GM19240 (cell line): ENCODE results near the gene NEU3.
"Not testable (repeated sequence)": the region's sequence is repeated elsewhere in the genome, so short reads cannot be mapped to it uniquely, and the experiment has no call there.

ENCODE experiments used
- DNase-seq: peaks from one replicate; pipeline ENCODE4 v3.0.0; 2011; ENCODE audit warnings: low spot score; ENCODE audit not compliant: insufficient read length

The NEU3 gene

DNA sequence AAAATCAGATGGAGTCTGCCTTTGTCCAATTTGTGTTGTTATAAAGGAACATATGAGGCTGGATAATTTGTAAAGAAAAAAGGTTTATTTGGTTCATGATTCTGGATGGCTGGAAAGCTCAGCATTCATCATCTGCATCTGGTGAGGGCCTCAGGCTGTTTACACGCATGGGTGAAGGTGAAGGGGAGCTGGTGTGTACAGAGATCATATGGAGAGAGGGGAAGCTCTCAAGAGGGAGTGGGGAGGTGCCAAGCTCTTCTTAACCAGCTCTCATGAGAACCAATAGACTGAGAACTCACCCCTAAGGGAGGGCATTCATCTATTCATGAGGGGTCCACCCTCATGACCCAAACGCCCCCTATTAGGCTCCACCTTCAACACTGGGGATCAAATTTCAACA, 40.0 kb downstream of the NEU3 start:
- no peak for DNase-seq

DNA sequence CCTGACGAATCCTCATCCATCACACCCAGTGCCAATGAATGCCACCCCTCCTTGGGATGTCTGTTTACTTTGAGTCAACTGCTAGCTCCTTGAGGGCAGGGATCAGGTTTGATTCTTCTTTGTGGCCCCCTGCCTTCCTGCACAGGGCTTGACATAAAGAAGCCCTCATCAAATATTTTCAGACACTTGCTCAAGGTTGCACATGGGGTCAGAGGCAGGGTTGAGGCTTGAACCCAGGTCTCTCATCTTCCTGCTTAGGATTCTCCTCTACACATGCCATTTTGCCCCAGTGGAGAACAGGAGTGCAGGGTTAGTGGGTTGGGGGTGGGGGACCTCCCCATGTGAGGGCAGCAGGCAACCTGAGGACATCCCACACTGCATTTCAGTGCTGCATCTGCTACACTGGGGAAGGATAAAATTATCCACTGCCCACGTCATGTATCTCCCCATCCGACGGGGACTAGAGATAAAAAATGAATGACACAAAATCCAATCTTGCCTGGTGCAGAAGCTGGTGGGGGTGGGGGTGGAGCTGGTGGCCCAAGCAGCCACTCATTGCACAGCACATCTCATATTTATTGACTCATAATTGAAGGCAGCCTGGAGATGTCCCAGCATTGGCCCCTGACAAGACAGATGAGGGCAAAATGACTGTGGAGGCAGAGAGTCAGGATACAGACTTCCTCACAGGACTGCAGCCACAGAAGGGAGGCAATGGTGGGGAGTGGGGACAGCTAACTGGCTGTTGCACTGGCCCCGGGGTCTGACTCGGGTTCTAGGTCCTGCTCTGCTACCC, 41.3 kb downstream of the NEU3 start:
- DNase-seq, result no peak

DNA sequence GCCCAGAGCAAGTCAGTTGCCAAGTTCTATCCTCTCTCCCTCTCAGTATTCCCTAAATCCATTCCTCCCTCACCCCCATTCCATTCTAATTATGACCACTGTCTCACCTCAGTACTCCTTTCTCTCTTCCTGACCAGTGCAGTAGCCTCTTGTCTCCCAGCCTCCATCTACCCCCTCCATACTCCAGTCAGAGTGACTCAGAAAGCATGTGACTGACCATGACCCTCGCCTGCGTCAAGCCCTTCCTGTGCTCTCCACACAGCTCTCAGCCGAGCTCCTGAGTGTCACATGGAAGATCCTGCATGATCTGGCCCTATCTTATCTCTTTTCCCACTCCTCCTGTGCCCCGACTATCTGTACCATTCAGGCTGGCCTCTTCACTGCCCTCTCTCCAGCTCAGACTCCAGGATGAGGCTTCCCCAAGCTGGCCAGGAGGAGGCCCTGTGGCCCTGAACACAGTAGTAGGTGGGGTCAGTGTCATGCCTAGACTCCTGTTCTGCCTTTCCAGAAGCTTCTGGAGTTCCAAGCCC, 42.6 kb downstream of the NEU3 start:
- no peak for DNase-seq

DNA sequence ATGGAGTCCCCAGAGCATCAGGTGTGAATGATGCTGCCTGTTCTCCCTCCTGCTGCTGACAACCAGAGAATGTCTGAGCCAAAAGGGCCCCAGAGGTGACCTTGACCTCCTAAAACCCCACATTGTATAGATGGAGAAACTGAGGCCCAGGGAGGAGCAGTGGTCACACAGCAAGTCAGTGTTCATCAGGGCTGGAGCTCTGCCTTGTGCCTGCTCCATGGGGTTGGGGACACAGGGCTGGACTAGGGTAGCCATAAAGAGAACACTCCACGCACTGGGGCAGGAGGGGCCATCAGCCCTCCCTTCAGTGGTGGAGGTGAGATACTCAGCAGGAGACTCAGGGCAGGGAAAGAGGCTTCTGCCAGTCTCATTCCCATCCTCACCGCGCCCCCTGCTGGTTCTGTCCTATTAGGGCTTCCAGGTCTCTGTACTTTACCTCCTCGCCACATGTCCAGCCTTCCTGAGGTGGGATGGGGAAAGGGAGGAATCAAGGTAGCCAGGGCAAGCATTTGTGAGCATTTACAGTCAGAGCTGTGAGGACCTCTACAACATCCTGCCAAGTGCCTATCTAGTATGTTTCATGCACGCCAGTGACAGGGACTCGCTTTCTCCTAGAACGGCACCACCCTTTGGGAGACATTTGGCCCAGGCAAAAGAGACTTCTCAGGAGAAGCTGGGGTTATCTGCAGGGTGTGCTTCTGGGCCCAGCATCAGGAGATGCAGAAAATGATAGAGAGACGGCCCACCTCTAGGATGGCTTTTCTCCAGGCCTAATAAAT, 43.2 kb downstream of the NEU3 start:
- peak; percentile 32 for DNase-seq

DNA sequence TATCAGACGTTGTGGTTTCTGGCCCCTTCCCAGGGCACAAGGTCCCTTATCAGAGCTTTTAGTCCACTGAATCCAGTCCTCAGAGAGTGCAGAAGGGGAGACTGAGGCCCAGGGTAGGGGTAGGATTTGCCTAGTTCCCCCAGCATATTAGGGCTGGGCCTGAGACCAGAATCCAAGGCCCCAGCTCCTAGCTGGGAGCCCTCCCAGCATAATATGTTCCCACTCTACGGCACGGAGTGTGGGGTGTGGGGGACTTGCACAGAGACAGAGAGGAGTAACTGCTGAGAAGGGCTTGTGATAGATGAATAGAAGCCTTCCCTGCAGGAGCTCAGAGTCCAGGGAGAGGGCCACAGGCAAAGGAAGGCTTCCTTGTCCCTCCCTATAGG, 43.8 kb downstream of the NEU3 start:
- no peak for DNase-seq

DNA sequence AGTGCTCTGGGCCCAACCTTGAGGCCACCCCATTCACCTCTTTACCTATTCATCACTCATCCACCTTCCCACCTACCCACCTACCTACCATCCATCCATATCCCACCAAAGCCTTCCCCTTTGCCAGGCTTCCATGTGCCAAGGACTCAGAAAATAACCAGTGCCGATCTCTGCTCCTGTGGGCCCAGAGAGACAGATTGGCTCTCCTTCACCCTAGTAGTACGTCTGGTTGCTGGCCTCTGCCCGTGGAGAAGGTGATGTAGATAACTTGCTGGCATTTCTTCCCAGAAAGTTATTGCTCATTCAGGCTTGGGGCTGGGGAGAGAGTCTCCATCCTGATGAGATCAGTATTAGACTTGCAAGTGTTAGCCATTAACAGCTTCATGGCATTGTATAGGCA, 45.2 kb downstream of the NEU3 start:
- DNase-seq, result no peak

DNA sequence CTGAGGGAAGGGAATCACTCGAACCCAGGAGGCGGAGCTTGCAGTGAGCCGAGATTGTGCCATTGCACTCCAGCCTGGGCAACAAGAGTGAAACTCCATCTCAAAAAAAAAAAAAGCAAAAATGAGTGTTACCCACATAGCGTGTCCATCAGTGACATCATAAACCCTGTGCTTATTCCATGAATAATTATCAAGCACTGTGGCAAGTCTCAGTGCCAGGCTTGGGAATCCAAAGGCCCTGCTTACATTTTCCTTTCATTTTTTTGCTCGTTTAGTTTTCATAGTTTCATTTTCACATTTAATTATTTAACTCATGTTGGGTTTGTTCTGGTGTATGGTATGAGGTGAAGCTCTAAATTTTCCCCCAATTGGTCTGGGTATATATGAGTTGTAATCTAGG, 46.5 kb downstream of the NEU3 start:
- DNase-seq, result no peak

DNA sequence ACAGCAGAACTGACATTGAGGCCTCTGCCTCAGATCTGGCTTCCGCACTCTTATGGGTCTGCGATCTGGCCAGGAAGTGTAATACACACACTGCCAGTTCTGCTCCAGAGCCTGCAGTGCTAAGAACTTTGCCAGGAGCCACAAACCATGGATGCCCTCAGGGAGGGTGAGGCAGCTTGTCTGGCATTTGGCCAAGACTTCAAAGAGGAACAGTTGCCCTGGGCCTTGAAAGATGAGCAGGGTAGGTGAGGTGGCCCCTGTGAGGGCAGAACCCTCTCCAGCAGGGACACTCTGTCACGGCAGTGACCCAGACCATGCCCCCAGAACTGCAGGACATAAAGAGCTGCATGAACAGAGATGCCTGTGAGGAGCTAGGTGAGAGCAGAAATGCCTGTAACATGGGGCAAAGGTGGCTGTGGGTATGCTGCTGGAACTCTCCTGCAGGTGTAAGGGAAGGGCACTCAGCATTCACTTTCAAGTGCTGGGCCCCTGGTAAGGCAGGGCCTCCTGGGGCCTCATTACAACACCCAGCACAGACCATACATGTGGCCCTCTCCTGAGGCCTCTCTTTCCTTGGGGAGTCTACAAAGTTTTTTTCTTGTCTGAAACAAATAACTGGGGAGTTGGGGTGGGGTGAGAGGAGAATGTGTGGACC, 47.3 kb downstream of the NEU3 start:
- no peak for DNase-seq

DNA sequence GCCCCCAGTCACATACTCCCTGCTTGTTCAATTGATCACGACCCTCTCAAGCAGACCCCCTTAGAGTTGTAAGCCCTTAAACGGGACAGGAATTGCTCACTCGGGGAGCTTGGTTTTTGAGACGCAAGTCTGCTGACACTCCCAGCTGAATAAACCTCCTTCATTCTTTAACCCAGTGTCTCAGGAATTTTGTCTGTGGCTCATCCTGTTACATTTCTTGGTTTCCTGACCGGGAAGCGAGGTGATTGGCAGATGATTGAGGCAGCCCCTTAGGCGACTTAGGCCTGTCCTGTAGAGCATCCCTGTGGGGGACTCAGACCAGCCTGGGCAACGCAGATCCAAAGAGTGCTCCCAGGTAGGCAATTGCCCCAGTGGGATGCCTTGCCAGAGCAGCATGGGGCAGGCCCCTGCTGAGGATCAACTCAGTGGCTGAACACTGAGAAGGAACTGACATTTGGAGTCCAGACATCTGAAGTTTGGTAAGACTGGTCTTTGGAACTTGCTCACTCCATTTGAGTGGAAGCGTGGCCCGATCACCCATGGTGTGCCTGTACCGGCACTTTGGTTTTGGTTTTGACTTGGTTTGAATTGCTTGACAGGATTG, 51.5 kb downstream of the NEU3 start:
- no peak for DNase-seq

DNA sequence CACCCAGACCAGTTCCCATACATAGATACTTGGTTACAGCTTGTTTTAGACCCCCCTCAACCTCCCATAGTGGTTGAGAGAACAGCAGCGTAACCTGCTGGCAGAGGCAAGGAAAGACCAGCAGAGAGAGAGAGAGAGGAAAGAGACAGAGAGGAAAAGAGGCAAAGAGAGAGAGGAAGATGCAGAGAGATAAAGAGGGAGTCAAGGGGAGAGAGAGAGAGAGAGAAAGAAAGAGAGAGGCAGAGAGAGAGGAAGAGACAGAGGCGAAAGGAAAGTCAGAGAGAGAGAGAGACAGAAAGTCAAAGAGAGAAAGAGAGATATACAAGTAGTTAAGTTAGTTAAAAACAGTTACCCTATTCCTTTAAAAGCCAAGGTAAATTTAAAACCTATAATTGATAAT, 52.5 kb downstream of the NEU3 start:
- DNase-seq, result no peak

DNA sequence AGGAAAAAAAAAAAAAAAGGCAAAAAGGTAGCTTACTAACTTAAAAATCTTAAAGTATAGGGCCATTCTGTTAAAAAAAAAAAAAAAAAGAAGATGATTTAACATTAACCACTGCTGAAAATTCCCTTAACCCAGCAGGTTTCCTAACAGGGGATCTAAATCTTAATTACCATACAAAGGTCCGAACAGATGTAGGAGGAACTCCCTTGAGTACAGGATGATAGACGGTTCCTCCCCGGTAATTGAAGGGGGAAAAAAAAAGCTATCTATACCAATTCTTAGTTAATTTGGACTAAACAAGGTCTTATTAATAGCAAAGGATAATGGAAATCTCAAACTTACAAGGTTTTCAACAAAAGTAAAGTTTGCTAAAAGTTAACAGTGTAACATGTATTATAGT, 53.1 kb downstream of the NEU3 start:
- DNase-seq, result not testable (repeated sequence)

DNA sequence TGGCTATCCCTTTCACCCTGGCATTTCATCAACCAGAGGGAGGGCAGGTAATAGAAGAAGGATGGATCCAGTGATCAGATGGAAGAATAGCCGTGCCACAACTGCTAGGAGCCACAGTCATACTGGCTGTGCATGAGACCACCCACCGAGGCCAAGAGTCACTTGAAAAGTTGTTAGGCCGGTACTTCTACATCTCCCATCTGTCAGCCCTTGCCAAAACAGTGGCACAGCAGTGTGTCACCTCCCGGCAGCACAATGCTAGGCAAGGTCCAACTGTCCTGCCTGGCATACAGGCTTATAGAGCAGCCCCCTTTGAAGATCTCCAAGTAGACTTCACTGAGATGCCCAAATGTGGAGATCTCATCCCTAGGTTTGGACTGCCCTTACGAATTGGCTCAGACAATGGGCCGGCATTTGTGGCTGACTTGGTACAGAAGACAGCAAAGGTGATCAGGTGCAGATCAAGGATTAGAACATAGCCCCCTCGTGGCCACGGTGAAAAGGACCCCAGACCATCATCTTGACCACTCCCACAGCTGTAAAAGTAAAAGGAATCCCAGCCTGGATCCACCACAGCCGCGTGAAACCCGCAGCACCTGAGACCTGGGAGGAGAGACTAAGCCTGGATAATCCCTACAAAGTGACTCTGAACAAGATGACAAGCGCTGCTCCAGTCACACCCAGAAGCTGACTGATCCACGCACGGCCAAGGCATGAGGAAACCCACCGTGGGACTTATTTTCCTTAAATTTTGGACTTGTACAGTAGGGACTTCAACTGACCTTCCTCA, 55.8 kb downstream of the NEU3 start:
- DNase-seq, result not testable (repeated sequence)

DNA sequence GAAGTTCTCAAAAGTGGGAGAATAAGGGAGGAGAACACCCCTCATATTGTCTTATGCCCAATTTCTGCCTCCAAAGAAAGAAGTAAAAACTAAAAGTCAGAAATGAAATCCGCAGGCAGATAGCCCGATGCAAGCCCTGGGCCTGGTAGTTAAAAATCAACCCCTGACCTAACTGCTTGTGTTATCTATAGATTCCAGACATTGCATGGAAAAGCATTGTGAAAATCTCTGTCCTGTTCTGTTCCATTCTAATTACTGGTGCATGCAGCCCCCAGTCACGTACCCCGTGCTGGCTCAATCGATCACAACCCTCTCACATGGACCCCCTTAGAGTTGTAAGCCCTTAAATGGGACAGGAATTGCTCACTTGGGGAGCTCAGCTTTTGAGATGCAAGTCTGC, 57.9 kb downstream of the NEU3 start:
- not testable (repeated sequence) for DNase-seq

DNA sequence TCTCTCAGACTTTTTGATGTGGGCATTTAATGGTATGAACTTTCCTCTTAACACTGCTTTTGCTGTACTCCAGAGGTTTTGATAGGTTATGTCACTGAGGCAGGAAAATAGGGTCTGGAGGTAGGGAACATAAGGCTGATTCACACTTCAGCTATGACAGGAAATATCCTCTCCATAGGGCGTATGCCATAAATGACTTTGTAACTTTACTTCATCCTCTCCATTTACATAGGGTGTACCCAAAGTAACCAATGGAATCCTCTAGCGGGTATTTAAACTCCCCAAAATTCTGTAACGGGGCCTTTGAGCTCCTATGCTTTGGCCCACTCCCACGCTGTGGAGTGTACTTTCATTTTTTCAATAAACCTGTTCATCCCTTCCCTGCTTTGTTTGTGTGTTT, 58.5 kb downstream of the NEU3 start:
- no peak for DNase-seq

DNA sequence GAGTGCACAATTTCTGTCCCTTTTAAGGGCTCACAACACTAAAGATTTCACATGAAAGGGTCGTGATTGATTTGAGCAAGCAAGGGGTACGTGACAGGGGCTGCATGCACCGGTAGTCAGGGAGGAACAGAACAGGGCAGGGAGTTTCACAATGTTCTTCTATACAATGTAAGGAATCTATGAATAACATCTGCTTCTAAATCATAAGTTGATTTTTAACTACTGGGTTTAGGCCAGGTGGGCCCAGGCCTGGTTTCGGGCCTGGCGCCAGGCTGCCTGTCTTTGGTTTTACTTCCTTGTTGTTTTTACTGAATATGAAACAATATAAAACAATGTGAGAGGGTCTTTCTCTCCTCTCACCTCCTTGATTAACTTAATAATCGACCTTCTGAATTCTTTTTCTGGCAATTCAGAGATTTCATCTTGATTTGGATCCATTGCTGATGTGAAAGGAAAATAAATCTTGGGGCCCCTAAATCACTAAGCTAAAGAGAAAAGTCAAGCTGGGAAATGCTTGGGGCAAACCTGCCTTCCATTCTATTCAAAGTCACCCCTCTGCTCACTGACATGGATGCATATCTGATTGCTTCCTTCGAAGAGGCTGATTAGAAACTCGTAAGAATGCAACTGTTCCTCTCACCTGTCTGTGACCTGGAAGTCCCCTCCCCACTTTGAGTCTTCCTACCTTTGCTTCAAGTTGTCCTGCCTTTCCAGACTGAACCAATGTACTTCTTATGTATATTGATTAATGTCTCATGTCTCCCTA, 61.0 kb downstream of the NEU3 start:
- DNase-seq, result not testable (repeated sequence)

DNA sequence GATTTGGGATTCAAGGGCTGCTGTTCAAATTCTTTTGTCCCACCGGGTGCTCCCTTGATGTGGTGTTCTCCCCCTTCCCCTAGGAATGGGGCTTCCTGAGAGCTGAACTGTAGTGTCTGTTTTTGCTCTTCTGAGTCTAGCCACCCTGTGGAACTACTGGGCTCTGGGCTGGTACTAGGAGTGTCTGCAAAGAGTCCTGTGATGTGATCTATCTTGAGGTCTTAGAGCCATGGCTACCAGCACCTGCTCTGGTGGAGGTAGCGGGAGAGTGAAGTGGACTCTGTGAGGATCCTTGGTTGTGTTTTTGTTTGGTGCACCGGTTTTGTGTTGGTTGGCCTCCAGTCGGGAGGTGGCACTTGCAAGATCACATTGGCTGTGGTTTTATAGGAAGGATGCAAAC, 61.8 kb downstream of the NEU3 start:
- DNase-seq, result no peak

DNA sequence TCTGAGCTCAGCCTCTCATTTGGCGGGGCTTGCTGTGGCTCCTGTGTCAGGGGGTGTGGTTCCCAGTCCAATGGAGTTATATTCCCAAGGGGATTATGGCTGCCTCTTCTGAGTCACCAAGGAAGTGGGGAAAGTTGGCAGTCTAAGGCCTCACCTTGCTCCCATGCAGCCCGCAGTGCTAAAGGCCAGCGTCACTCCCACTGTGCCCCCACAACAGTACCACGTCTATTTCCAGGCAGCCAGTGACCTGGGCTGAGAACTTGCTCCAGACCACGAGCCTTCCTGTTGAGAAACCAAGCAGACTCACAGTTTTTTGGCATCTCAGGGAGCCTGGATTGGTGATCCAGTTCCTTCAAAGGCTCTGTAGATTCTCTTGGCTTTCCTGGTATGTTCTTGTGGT, 62.3 kb downstream of the NEU3 start:
- DNase-seq, result no peak

DNA sequence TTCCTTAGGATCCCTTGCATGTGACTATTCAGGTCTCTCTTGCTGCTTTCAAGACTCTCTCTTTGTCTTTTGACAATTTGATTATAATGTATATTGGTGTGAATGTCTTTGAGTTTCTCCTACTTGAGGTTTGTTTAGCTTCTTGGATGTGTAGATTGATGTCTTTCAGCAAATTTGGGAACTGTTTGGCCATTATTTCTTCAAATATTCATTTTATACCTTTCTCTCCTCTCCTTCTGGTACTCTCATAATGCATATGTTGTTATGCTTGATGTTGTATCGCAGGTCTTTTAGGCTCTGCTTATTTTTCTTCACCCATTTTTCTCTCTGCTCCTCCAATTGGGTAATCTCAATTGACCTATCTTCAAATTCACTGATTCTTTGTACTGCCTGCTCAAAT, 63.7 kb downstream of the NEU3 start:
- no peak for DNase-seq

DNA sequence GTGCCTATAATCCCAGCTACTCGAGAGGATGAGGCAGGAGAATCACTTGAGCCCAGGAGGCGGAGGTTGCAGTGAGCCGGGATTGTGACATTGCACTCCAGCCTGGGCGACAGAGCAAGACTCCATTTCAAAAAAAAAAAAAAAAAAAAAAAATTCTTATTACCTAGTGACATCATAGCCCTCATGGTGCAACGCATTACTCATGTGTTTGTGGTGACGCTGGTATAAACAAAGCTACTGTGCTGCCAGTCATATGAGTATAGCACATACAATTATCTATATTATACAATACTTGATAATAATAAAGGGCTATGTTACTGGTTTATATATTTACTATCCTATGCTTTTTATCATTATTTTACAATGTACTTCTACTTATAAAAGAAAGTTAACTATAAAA, 66.8 kb downstream of the NEU3 start:
- no peak for DNase-seq

DNA sequence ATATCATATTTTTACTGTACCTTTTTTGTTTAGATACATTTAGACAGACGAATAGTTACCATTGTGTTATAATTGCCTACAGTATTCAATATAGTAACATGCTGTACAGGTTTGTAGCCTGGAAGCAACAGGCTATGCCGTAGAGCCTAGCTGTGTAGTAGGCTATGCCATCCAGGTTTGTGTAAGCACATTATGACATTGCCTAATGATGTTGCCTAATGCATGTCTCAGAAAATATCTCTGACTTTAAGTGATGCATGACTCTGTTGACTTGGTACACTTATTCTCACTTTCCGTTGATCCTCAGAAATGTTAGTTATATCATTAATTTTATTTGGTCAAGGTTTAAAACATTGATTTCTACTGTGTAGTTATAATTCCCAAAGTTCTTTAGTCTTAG, 68.1 kb downstream of the NEU3 start:
- no peak for DNase-seq
